ENCODE results near the gene PDHX.

The PDHX gene

GRCh38 chr11:34997952-34998528 is 81.6 kb downstream of the PDHX start:
- peak; percentile 33 for TF ChIP-seq CTCF (IDR thresholded peaks at IDR 0.05; ENCODE audit: insufficient read depth, low read depth, low read length, missing control alignments)
- DNase-seq (ENCODE audit: low read depth), result peak; percentile 35
- H3K4me3 ChIP-seq (ENCODE audit: low read length), result no peak overlapping the region

- TF ChIP-seq CTCF (IDR thresholded peaks at IDR 0.05; ENCODE audit: insufficient read depth, low read depth, low read length, missing control alignments), result no peak
- H3K4me3 ChIP-seq (ENCODE audit: low read length), result no peak overlapping the region
- DNase-seq (ENCODE audit: low read depth), result no peak
Observed at GRCh38 chr11:34999453-34999852, 83.0 kb downstream of the PDHX start.

- H3K4me3 ChIP-seq (ENCODE audit: low read length), result no peak overlapping the region
- no peak for TF ChIP-seq CTCF (IDR thresholded peaks at IDR 0.05; ENCODE audit: insufficient read depth, low read depth, low read length, missing control alignments)
- no peak for DNase-seq (ENCODE audit: low read depth)
Observed at GRCh38 chr11:35003186-35003585, 86.8 kb downstream of the PDHX start.

GRCh38 chr11:35003658-35004057 is 87.2 kb downstream of the PDHX start:
- TF ChIP-seq CTCF (IDR thresholded peaks at IDR 0.05; ENCODE audit: insufficient read depth, low read depth, low read length, missing control alignments), result no peak
- H3K4me3 ChIP-seq (ENCODE audit: low read length), result no peak overlapping the region
- DNase-seq (ENCODE audit: low read depth), result no peak

- H3K4me3 ChIP-seq (ENCODE audit: low read length), result no peak overlapping the region
Observed at GRCh38 chr11:35005141-35005780, 88.8 kb downstream of the PDHX start.

GRCh38 chr11:35006389-35007128 is 90.1 kb downstream of the PDHX start:
- DNase-seq (ENCODE audit: low read depth), result no peak
- TF ChIP-seq CTCF (IDR thresholded peaks at IDR 0.05; ENCODE audit: insufficient read depth, low read depth, low read length, missing control alignments), result no peak
- H3K4me3 ChIP-seq (ENCODE audit: low read length), result no peak overlapping the region

More at GRCh38 chr11:35005141-35005780, 88.8 kb downstream of the PDHX start:
- DNase-seq (ENCODE audit: low read depth), result peak; percentile 69
- no peak for TF ChIP-seq CTCF (IDR thresholded peaks at IDR 0.05; ENCODE audit: insufficient read depth, low read depth, low read length, missing control alignments)

Measured in epithelial cell of esophagus (primary cell).